HG03159 (cell line): ENCODE results near the gene IBA57.

Source experiments
- ATAC-seq: cut with Tn5 transposase; IDR thresholded peaks from one replicate; pipeline ENCODE4 v1.9.1; 2021; ENCODE audit warnings: mild to moderate bottlenecking, moderate library complexity; ENCODE audit not compliant: unreplicated experiment

IBA57 gene

DNA sequence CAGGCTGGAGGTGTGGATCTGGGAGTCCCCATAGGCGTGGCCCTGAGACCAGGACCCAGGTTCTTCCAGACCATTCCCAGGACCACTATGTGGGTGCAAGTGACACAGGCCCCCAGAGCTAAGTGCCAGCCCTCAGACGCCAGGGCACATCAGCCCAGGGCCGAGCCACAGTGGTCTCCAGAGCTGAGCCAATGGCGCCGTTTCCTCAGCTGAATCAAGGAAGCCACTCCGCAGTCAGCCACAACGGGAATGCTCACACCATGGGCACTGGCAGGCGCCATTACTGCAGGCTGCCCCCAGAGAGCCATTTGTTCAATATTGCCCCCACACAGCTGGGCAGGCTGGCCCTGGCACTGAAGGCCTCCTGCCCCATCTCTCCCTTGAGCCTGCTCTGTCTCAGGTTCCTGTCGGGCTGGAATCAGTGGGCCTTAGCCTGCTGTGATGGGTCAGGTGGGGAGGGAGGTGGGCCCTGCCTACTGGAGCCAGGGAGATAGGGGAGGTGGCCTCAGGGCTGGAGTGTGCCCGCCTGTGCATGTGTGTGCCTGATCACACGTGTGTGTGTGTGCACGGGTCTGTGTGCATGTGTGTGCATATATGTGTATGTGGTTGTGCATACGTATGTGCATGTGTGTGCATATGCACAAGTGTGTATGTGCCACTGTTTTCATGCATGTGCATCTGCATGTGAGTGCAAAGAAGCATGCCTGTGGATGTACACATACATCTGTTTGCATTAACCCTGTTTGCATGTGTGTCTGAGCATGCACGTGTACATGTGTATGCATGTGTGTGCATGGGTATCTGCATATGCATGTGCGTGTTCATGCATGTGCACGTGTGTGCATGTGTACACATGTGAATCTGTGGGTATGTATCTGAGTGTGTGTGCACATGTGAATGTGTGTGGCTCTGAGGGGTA, 9.7 kb upstream of the IBA57 start:
- ATAC-seq: no peak

DNA sequence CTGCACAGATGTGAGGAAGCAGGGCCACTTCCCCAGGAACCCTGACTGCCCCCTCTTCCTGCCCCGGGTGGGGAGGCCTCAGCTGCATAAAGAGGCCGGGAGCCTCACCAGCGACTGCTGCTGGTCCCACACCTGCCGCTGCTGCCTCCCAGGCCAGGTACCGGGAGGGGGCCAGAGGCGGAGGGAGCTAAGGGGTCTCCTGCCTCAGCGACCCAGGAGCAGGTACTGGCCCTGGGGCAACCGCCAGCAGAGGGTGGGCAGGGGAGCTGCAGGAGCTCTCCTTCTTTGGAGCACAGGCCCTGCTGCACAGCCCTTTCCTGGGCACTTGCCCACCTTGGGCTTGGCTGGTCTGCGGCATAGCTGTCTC, 9.1 kb upstream of the IBA57 start:
- no peak for ATAC-seq

DNA sequence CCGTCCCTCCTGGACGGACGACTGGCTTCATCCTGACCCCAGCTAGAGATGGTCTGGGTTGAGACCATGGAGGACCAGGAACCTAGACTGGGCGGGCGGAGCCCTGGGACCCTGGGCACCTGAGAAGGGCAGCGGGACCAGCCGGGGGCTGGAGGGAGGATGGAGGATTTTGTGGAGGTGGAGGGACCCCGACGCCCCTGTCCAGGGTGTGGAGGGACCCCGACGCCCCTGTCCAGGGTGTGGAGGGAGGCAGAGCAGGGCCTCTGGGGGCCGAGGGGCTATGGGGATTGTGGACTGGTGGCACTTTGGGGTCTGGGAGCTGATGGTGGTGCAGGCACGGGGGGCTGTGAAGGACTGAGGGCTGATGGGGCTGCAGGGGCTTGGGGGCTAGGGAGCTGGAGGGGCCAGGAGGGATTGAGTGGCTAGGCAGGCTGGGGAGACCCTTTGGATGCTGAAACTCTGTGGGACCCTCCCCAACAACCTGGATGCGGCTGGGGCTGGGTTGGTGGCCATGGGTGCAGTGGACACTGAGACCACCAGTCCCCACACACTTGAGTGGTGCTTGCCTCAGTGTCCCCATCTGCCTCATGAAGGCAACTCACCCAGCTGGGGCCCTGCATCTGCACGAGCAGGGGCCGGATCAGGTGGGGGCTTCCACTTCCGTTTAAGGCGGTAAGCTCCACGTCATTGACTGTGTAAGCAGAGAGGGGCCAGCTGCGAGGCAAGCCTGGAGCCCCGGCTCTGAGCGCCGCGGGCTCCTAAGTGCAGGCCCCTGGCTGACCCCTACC, 8.5 kb upstream of the IBA57 start:
- no peak for ATAC-seq

DNA sequence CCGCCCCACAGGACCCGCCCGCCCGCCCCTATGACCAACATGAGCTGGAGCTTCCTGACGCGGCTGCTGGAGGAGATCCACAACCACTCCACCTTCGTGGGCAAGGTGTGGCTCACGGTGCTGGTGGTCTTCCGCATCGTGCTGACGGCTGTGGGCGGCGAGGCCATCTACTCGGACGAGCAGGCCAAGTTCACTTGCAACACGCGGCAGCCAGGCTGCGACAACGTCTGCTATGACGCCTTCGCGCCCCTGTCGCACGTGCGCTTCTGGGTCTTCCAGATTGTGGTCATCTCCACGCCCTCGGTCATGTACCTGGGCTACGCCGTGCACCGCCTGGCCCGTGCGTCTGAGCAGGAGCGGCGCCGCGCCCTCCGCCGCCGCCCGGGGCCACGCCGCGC, 7.9 kb upstream of the IBA57 start:
- ATAC-seq: no peak

DNA sequence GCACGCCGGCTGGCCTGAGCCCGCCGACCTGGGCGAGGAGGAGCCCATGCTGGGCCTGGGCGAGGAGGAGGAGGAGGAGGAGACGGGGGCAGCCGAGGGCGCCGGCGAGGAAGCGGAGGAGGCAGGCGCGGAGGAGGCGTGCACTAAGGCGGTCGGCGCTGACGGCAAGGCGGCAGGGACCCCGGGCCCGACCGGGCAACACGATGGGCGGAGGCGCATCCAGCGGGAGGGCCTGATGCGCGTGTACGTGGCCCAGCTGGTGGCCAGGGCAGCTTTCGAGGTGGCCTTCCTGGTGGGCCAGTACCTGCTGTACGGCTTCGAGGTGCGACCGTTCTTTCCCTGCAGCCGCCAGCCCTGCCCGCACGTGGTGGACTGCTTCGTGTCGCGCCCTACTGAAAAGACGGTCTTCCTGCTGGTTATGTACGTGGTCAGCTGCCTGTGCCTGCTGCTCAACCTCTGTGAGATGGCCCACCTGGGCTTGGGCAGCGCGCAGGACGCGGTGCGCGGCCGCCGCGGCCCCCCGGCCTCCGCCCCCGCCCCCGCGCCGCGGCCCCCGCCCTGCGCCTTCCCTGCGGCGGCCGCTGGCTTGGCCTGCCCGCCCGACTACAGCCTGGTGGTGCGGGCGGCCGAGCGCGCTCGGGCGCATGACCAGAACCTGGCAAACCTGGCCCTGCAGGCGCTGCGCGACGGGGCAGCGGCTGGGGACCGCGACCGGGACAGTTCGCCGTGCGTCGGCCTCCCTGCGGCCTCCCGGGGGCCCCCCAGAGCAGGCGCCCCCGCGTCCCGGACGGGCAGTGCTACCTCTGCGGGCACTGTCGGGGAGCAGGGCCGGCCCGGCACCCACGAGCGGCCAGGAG, 7.2 kb upstream of the IBA57 start:
- no peak for ATAC-seq

DNA sequence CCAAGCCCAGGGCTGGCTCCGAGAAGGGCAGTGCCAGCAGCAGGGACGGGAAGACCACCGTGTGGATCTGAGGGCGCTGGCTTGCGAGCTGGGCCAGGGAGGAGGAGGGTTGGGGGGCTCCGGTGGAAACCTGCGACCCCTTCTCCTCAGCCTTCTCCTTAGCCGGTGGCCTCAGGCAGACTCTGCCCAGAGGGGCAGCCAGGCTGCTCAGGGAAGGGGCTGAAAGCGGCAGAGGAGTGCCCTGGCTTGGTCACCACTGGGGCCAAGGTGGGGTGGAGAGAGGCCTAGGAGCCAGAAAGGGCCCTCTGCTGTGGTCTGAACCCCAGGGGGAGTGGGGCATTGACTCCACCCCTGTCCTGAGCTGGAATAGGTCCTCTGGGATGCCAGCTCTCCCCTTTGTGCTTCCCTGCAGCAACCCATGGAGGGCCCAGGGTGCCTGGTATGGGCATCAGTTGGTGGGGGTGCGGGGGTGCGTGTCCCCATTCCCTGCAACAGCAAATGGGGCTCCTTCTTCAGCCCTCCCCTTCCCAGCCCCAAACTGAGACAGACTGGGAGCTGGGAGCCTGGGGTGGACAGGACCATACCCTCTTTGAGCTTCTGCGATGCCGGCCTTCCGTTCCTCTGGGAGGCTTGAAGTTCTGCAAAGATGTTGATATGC, 6.5 kb upstream of the IBA57 start:
- ATAC-seq: no peak

DNA sequence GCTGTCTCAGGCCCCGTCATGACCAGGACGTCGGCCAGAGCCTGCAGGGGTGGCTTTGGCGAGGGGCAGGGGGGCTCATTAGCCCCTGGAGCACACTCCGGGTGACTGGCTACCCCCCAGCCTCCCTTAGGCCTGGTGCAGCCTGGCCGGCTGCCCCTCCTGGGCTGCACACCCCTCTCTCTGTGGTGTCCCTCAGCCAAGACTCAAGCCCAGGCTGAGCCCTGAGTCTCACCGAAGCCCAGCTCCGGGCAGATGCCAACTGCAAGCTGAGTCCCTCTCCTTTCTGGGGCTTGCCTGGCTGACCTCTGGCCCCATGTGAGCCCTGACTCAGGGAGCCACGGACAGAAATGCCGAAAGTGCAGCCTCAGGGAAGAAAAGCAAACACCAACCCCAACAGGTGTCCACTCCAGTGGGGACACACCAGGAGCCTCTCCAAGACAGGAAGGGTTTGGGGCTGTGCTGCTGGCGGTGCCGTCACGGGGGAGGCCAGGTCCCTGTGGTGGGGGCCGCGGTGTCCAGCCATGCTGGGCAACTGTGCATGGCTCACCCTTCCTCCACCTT, 5.3 kb upstream of the IBA57 start:
- no peak for ATAC-seq

DNA sequence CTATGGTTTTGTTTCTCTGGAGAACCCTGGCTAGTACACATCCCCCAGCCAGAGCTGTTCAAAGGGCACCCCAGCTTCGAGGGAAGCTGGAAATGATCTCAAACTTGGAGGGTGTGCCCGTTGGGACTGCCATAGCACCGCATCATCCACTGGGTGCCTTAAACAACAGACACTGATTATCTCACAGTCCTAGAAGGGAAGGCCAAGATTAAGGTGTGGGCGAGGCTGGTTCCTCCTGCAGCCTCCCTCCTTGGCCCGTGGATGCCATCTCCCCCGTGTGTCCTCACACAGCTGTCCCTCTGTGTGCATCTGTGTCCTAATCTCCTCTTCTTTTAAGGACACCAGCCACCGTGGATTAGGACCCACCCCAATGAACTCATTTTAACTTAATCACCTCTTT, 4.2 kb upstream of the IBA57 start:
- no peak for ATAC-seq

DNA sequence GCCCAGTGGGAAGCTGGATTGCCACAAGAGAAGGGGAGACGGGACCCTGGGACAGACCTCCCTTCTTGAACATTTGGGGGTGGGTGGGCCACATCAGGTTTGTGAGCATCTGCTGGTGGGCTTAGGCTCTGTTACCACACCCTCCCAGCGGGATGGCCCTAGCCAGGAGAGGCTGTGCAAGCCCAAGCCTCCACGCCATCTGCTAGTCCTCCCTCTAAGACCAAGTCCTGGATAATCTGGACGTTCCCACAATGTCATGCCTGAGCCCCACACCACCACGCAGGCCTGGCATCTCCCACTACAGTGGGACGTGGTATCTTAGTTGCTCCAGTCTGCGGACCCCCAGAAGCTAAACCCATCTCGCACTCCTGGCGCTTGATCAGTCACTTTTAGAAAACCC, 3.7 kb upstream of the IBA57 start:
- no peak for ATAC-seq

DNA sequence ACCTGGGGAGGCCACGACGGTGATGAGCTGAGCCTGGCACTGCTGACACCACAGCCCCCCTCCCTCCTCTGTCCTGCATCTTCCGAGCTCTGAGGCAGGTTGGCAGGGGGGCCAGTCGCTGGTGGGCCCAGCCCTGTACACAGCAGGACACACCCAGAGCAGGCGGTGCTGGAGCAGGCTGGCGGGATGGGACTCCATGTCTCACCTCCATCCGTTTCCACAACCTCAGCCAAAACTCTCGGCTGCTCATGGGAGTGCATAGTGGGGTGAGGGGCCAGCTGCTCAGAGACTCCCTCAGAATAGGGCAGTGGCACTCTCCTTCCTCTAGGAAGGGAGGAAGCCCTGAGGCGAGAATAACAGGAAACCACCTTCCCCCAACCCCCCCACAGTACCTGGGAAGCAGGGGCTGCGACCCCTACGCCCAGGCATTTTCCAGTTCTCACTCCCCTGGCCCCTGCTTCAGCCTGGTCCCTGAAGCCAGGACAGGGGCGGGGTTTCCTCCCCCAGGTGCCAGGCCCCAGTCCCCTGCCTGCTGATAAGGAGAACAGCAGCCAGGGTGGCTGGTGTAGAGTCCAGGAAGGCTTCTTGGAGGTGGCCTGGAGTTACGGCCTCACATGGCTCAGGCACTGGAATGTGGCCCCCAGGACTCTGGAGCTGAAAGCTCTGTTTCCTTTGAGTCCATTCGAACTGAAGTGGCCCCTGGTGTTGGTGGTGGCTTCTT, 3.2 kb upstream of the IBA57 start:
- no peak for ATAC-seq

DNA sequence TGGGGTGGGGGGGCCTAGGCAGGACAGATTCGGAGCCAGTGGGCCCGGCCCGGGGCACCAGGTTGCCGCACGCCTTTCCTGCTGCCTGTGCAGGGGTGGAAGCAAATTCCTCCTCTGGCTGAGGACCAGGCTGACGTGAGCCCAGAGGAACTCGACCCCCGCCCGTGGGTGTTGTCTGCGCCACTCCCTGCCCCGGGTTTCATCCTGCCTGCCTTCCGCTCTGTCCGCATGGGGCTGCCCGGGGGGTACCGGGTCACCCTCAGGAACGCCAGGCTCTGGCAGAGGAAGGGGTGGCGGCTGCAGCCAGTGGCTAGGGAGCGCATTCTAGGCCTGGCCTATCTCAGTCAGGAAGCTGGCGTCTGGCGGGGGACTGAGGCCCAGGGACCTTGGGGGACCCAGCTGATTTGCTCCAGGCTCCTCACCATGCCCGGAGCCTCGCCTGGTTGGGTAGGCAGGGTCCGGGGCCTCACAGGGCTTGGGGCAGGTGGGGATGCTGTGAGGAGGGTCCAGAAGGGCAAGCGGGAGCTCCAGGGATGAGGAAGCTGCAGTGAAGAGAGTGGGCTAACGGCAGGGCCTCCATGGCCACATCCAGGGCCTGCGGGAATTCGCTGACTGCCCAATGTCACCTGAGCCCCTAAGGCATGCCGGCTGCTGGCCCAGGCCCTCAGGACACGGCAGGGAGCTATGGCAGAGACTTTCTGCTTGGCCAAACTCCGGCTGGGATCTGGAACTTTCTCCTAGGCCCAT, 2.4 kb upstream of the IBA57 start:
- no peak for ATAC-seq

DNA sequence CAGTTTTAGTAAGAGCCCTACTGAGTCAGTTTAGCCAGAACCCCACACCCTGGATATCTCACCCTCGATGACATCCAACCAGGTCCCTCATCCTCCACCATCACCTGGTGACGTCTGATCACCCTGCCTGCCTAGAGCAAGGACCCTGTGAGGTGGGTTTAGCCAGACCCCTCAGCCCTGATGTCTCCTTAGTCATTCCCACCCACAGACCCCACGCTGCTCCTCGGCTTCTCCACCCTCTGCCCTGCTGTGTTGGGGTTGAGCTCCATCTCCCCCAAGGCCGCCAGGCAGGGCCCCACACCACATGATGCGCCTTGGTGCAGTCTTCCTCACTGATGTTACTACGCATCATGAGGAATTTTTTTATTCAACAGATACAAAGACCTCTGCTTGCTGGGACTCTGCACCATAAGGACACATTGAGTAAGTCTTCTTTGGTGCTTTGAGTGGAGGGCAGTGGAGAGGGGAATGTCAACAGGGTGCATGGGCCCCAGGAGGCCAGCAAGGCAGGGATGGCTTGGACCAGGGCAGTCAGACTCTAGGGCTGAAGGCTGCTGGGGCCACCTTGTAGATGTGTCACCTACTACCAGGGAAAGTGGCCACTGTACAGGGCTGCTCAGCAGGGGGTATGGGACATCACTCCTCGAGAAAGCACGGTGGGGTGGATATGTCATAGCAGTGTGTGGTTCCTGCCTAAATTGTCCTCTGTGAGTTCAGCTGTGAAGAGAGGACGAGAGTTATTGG, 1.7 kb upstream of the IBA57 start:
- no peak for ATAC-seq

DNA sequence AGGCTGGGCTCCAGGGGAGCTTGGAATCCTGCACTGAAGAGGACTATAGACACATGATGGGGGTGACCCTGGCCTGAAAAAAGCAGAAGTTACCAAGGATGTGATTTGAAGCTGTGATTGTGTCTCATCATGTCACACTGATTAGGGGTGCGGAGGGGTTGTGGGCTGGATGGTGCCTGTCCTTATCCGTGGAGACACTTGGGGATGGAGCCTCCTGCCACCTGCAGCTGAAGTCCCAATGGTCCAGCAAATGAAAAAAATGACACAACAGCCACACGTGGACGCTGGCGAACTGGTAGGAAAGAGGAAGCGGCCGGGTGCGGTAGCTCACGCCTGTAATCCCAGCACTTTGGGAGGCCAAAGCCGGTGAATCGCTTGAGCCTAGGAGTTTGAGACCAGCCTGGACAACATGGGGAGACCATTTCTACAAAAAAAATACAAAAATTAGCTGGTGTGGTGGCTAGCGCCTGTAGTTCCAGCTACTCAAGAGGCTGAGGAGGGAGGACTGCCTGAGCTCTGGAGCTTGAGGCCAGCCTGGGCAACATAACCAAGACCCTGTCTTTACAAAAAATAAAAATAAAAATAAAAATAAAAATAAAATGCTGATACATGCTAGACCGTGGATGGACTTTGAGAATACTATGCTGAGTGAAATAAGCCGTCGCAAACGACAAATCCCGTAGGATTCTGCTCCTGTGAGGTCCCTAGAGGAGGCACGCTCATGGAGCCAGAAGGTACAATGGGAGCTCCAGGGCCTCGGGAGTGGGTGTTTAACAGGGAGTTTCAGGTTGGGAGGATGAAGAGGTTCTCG, 838 bp upstream of the IBA57 start:
- ATAC-seq: peak; percentile 0

DNA sequence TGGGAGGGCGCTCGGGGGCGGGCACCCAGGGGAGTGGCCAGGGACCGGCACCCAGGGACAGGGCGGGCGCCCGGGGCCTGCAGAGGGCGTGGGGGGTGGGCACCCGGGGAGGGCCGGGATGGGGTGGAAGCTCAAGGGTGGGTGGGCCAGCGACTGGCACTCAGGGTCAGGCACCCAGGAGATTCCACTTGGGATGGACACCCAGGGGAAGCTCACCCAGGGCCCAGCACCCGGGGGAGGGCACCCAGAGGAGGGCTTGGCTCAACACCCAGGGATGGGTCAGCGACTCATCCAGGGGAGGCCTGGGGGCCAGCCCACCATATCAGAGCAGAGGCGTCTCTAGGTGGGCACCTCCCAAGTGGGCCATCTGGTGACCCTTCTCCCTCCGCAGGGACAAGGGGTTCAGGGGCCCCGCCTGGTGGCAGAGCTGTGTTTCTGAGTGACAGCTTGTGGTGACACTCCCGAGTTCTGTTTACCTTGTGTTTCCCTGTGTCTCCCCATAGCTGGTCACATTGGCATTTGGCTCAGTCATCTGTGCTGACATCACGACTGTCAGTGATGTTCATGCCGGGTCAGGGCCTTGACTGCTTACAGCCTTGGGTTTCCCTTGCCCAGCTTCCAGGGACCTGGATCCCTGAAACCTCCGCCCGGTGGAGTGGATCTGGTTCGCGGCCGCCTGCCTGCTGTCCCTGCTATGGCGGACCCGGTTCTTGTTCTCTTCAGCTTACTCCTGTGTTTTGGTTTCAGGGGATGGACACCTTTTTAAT, 749 bp downstream of the IBA57 start:
- ATAC-seq: peak; percentile 17

DNA sequence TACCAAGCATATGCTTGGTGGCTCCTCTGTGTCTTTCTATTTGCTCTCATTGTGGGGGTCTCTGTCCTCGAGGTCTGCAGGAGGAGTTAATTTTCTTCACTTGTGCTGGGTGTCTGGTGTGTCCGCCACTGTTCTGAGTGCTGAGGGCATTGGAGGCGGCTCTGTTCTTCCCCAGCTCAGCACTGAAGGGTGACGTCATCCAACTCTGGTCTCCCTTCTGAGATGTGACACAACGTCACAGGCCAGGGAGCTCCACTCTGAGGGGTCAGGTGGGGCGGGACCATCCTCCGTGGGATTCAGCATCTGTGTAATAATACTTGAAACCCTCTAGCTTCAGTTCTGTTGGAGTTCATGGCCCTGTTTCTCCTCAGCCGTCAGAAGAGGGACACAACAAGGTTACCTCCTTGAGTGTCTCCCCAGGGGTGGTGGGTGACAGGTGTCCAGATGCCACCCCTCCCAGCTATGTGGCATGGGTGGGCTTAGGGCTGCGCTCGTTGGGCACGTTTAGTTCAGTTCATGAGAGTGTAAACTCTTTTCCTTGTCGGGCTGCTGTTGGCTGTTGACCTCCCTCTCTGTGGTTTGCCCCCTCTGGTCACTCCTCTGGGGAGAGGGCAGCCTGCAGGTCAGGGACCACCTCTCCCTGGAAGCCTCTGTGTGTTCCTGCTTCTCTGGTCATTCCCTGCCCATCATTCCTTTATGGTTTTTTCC, 3.1 kb downstream of the IBA57 start:
- no peak for ATAC-seq

DNA sequence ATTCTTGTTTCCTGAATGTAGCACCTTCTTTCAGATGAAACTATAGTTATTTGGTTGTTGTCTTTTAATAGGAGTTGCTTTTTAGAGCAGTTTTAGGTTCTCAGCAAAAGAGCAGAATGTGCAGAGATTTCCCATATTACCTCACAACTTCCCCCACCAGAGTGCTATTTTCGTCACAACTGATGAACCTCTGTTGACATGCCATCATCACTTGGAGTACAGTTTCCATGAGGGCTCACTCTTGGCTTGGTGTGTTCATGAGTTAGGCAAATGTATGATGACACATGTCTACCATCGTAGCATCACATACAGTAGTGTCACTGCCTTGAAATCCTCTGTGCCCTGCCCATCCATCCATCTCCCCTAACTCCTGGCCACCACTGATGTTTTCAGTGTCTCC, 3.7 kb downstream of the IBA57 start:
- ATAC-seq: no peak
